ENCODE data around the gene PNMA6F. TPM values are rescaled to one million over a fixed set of nuclear protein-coding genes. Genes with fewer than 3 reads are reported as not detected.

The PNMA6F gene
- total RNA-seq, 4 donors from 2014 or later = not detected

DNA sequence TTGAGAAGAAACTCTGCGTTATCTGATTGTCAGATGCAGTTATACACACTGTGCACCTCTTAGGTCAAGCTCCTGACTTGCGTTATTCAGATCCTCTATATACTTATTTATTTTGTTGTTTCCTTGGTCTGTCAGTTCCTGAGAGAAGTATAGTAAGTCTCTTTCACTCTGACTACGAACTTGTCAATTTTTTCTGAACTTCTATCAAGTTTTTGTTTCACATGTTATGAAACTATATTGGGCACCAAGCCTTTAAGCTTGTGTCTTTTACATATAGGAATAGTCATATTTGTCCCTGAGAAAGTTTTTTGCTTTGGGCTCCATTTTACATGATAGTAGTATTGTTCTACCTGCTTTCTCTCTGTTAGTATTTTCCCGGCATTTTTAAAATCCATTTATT is 44.1 kb upstream of the PNMA6F start:
- TF ChIP-seq, protein P1, sequence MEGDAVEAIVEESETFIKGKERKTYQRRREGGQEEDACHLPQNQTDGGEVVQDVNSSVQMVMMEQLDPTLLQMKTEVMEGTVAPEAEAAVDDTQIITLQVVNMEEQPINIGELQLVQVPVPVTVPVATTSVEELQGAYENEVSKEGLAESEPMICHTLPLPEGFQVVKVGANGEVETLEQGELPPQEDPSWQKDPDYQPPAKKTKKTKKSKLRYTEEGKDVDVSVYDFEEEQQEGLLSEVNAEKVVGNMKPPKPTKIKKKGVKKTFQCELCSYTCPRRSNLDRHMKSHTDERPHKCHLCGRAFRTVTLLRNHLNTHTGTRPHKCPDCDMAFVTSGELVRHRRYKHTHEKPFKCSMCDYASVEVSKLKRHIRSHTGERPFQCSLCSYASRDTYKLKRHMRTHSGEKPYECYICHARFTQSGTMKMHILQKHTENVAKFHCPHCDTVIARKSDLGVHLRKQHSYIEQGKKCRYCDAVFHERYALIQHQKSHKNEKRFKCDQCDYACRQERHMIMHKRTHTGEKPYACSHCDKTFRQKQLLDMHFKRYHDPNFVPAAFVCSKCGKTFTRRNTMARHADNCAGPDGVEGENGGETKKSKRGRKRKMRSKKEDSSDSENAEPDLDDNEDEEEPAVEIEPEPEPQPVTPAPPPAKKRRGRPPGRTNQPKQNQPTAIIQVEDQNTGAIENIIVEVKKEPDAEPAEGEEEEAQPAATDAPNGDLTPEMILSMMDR (IDR thresholded peaks at IDR 0.05) = no peak
- no peak for TF ChIP-seq POLR2A (IDR thresholded peaks at IDR 0.05)
- Histone ChIP-seq H3K4me3 (no peak overlapping the region), H3K27ac (no peak overlapping the region), H3K27me3 (no peaks in the 10 kb centered on the region), H3K4me1 (no peaks in the 10 kb centered on the region), H3K36me3 (no peaks in the 10 kb centered on the region), H3K9me3 (no peaks in the 10 kb centered on the region)
- intact Hi-C loops (cut with DNase I; ENCODE audit: low total_unique reads) = no loop called here
- DNase-seq = no peak

DNA sequence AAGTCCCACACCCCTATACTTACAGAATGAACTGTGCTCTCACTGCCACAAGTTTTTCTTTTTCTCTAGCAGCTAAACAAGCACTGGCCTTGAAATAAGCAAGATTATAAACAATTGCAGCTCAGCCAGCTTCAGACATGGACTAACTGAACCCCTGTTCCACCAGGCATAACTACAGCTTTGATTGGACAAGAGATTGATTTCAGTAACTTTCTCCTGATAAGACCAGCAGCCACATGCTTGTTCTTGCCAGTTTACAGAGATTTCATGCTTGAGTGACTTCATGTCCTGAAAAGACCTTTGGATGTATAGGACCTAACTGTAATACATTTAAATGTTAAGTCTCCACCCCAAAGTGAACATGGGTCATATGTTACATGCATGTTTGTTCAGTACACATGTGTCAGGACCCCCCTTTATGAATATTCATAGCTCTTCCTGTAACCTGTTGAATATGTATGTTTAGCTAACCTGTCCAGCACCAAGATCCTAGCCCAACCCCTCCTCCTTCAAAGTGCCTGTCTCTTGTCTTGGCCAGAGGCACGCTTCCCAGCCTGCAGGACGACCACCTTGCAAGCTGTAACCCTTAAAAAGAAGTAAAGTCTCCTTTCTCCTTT is 40.3 kb upstream of the PNMA6F start:
- no peaks in the 10 kb centered on the region for H3K9me3 ChIP-seq
- H3K27ac ChIP-seq = no peak overlapping the region

DNA sequence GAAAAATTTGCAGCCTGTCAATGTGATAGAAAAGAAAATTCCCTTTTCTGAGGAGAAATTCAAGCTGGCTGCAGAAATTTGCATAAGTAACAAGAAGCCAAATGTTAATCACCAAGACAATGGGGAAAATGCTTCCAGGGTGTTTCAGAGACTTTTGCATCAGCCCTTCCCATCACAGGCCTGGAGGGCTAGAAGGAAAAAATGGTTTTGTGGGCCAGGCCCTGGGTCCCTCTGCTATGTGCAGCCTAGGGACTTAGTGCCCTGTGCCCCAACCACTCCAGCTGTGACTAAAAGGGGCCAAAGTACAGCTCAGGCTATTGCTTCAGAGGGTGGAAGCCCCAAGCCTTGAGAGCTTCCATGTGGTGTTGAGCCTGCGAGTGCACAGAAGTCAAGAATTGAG is 36.3 kb upstream of the PNMA6F start:
- TF ChIP-seq, protein P1 (IDR thresholded peaks at IDR 0.05) = no peak
- TF ChIP-seq POLR2A (IDR thresholded peaks at IDR 0.05) = no peak
- H3K27me3 ChIP-seq = no peaks in the 10 kb centered on the region
- H3K27ac ChIP-seq = no peak overlapping the region
- no peaks in the 10 kb centered on the region for H3K36me3 ChIP-seq
- intact Hi-C loops (cut with DNase I; ENCODE audit: low total_unique reads) = no loop called here
- H3K4me3 ChIP-seq = no peak overlapping the region
- DNase-seq = no peak
- no peaks in the 10 kb centered on the region for H3K9me3 ChIP-seq
- H3K4me1 ChIP-seq = no peaks in the 10 kb centered on the region

More for the DNA sequence above, 40.3 kb upstream of the PNMA6F start:
- TF ChIP-seq, protein P1 (IDR thresholded peaks at IDR 0.05) = no peak
- TF ChIP-seq POLR2A (IDR thresholded peaks at IDR 0.05) = no peak
- no peak for DNase-seq
- Histone ChIP-seq H3K4me3 (no peak overlapping the region), H3K27me3 (no peaks in the 10 kb centered on the region), H3K36me3 (no peaks in the 10 kb centered on the region), H3K4me1 (no peaks in the 10 kb centered on the region)
- intact Hi-C loops (cut with DNase I; ENCODE audit: low total_unique reads) = no loop called here

DNA sequence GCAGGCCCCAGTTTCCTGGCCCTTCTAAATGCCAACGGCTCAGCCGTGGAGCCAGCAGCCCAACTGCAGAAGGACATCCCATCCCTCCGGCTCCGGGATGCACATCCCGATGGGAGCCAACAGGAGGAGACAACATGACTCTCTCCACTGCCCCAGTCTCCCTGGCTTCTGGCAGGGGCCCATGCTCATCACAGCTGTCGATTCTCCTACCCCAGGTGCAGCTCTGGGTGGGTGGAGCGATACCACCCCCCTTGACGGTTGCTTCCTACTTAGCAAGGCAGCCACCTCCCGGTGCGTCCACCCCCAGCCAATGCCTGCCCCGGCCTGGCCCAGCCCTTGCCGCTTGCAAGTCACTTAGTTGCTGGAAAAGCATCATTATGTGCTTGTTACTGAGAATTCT is 31.8 kb upstream of the PNMA6F start:
- Histone ChIP-seq H3K27me3 (no peaks in the 10 kb centered on the region), H3K4me3 (no peak overlapping the region), H3K36me3 (no peaks in the 10 kb centered on the region), H3K9me3 (no peaks in the 10 kb centered on the region), H3K4me1 (no peaks in the 10 kb centered on the region), H3K27ac (no peak overlapping the region)
- no peak for DNase-seq
- intact Hi-C loops (cut with DNase I; ENCODE audit: low total_unique reads) = no loop called here
- TF ChIP-seq, protein P1 (IDR thresholded peaks at IDR 0.05) = no peak
- no peak for TF ChIP-seq POLR2A (IDR thresholded peaks at IDR 0.05)

DNA sequence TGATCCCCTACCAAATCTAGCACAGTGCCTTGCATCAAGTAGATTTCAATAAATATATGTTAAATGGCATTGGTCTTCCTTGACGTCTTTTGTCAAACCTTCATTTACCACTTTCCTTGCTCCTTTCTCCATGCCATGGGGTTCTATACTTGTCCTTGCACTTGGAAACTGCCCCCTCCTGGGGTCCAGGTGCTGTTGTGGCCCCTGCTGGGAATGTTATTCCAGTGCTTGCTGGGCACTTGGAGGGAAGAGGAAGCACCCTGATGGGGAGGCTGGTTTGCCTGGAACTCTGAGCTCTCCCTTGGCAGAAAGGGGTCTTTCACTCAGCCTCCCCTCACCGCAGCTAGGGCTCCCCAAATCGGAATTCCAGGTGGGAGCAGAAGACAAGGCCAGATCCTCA is 31.3 kb upstream of the PNMA6F start:
- Histone ChIP-seq H3K27ac (no peak overlapping the region), H3K27me3 (no peaks in the 10 kb centered on the region), H3K4me1 (no peaks in the 10 kb centered on the region), H3K36me3 (no peaks in the 10 kb centered on the region), H3K9me3 (no peaks in the 10 kb centered on the region), H3K4me3 (no peak overlapping the region)
- intact Hi-C loops (cut with DNase I; ENCODE audit: low total_unique reads) = no loop called here
- no peak for TF ChIP-seq POLR2A (IDR thresholded peaks at IDR 0.05)
- TF ChIP-seq, protein P1 (IDR thresholded peaks at IDR 0.05) = no peak
- no peak for DNase-seq

Measured in uterus (tissue), 4 donors.